Activated CD4-positive, alpha-beta T cell treated with anti-CD3 and anti-CD28 coated beads, Interleukin-2, amount 50 U/mL, for 4 hours (primary cell): Measurements from ENCODE around the gene ASPN.

Source experiments
- DNase-seq, 2 experiments: peaks; one replicate each; pipeline ENCODE4 v3.0.0-alpha.2; 2020

The ASPN gene

DNA sequence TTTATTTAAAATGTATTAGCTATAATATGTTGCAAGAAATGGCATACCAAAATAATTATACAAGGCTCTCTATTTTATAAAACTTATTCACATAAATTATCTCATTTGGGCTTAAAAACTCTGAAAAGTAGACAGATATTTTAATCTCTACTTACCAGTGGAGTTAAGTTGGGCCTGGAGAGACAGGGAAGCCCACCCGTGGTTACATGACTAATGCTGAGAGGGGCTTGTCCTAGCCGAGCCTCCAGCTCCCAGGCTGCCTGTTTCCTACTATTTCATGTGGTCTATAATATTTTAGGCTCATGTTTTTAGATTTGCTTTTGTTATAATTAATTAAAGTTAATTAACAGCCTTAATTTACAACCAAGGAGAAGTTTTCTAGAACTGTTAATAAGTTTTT, 20.9 kb upstream of the ASPN start:
- no peak for DNase-seq

DNA sequence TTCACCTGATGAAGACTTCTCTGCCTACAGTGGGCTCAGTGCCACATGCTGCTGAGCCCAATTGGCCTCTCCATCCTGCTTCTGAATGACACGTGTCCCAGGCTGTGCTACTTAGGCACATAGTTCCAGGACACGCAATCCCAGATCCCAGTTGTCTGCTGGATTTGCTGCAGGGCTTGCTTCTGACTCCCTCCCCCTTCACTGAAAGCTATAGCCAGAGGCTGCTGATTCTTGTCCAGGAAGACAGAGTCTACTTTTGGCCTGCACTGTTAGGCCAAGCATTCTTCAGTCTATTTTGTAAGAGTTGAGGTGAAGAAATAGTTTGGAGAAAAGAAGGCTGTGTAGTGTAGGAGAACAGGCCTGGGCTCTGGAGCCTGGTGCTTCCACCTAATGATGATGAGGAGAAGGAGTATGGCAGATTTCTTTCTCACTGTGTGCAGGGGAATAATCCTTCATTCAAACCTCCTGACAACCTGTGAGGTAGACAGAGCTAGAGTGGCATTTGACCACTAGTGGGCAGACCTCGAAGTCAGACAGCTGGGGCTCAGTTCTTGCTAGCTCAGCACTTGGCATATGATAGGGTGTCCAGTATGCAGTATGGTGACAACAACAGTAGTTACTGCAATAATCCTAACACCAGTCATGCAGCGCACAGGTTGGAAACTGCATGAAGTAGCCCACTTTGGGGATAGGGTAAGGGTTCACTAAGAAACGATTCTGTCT, 19.5 kb upstream of the ASPN start:
- DNase-seq = no peak

GRCh38 chr9:92500725-92501124, 18.4 kb upstream of the ASPN start:
- DNase-seq = no peak

GRCh38 chr9:92499701-92500100, 17.4 kb upstream of the ASPN start:
- DNase-seq = no peak

DNA sequence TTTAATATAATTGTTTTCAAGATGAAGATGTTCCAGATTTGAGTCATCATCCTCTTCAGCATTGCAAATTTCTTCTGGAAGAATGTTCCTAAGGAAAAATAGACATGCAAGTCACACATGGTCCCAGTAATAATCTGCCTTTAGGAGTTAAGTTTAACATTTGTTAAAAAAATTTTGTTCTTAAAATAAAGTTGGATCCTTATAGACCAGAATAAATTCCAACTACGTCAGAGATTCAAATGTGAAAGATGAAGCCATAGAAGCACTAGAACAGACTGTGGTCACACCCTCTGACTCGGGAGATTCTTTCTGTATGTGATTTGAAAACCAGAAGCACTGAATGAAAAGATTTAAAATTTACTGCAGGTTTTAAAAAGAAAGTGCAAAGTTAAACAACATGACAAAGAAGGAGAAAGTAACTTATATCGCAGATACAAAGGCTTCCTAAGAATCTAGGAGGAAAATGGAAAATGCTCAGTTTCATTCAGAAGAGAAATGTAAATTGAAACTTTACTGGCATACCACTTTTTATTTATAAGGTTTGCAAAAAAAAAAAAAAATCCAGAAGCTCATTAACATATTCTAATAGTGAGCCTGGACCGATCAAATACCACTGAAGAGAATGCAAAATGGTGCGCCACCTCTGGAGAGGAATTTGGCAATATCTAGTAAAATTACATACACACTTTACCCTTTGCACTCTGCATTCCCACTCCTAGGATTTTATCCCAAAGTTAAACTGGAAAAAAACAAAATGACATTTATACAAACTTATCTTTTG, 14.3 kb upstream of the ASPN start:
- no peak for DNase-seq

DNA sequence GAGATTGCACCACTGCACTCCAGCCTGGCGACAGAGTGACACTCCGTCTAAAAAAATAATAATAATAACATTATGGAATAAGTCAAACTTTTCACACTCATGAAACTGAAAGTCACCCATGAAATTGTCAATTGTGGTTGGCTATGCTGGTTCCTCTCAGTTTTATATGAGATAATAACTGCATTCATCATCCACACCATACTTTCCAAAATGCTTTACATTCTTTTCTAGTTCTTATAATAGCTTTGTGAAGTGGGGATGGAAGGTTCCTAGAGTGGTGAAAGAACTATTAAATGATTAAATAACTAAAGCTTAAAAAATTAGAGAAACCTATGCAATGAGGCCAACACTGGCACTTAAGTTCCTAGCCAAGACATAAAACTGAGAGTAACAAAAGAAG, 12.6 kb upstream of the ASPN start:
- no peak for DNase-seq

DNA sequence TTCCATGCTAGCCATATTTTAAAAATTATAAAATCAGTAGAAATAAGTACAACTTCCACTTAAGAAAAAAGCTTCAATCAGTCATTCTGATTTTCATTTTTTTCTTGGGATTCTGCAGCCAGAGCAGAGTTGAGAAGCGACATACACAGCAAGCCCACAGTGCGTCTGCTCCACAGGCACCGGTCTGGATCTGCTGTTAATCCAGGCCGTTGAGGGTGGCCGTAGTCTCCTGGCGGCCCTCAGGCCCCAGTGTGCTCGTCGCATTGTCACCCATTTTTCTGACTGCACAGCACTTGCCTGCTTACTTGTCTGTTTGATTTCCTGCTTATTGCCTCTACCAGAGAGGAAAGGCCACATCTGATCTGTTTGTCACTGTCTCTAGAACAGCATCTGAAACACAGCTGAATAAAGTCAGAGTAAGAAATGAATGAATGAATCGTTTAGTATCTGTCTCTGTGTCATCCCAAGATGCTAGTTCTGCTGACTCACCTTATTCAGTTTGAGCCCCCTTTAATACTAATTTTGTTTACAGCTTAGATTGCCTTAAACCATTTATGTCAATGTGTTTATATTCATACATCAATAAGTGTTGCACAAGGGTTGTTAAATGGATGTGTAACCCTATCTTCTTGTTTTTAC, 11.6 kb upstream of the ASPN start:
- DNase-seq = no peak

- no peak for DNase-seq
These were observed 10.6 kb upstream of the ASPN start for GRCh38 chr9:92492781-92493401.

GRCh38 chr9:92488681-92489550, 6.6 kb upstream of the ASPN start:
- DNase-seq = no peak

DNA sequence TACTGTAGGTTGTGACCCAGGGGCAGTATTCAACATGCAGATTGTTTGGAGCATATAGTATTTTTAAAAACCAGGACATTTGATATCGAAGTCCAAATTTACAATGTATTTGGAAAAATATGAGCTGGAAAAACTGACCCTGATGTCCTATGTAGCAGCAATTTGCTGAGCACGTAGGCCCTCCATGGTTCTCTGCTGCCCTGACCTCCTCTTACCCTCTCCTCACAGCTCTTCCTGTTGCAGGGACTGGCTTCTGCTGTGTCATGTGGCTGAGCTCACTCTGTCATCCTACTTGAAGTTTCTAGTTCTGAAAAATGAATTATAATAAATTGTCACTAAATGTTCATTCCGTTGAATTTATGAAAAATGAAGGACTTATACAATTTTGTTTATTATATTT, 4.1 kb upstream of the ASPN start:
- DNase-seq = no peak

GRCh38 chr9:92484563-92484962, 2.3 kb upstream of the ASPN start:
- no peak for DNase-seq

DNA sequence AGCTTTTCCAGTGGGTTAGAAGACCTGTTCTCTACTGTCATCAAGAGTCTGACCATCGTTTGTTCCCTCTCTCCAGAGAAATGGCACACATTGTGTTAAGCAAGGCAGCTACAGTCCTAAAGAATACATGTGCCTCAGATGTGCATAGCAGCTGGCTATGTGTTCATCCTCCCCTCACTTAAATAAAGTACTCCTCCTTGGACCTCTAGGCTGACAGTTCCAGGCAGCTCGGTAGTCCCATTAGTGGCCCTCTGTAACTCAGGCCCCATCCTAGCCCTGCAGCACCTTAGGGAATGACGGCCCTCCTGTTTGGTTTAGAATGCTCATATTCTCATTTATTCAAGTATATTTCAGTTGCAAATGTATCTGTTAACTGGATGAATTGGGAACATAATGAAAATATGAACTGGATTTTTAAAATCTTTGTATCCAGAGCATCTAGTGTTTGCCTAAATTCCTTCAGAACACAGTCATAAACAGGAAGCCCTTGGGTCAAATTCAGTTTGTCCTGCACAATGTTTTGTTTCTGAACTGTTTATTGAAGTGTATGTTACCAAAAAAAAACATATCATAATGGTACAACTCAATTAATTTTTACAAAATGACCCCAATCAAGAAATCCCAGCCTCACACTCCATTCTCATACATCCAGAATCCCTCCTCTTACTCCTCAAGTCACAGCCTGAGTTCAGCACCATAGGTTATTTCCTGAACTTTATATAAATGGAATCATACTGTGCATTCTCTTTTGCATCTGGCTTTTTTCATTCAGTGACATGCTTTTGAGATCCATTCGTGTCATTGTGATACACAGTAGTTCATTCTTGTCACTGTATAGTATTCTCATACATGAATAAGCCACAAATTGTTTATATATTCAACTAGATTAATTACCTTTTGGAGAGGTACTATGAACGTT, 1.6 kb upstream of the ASPN start:
- no peak for DNase-seq

- DNase-seq = no peak
These were observed 499 bp upstream of the ASPN start for GRCh38 chr9:92482805-92483204.

DNA sequence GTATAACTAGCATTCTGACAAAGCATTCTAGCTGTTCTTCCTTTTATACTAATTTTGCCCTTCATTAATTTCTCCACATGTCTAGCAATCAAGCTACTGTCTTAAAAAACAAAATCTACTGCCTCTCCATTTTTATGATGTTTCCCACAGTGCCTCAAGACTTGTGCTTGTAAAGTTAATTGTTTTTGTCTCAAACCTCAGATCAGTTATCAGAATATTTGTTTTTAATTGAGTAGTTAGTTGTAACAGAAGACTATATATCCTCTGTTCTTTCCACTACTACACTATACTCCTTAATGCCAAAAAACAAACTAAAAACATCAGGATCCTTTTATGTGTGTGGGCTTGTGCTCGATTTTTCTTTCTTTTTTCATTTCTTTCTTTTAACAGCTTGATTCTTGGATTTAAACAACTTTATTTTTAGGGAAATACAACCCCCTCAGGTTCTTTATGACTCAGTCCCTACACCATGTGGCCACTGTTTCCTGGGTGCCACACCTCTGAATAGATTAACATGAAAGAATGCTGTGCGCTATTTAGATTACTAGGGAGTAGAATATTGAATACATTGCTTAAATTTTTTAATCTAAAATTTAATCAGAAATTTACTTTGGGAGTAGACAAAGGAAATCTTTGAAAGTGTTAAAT, 1.2 kb downstream of the ASPN start:
- no peak for DNase-seq

DNA sequence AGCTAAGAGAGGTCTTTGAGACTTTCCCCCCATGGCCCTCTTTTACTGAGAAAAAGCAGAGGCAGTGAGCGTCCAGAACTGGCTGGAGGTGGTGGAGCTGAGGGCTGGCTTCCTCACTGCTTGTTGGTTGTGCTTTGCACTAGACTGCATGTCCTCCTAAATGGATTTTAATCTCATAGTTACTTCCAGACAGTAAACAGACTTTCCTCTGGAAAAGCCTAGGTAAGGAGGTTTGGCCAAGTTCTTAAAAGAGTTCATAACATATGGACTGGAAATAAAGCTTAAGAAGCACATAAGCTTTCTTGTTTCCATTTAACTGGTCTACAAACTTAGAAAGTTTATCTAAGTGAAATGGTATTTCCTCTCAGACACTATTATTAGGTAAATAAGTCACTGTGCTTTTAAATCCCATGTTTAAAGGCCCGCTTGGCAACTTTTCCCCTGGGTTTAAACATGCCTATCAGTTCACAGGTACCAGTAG, 2.0 kb downstream of the ASPN start:
- DNase-seq = no peak

DNA sequence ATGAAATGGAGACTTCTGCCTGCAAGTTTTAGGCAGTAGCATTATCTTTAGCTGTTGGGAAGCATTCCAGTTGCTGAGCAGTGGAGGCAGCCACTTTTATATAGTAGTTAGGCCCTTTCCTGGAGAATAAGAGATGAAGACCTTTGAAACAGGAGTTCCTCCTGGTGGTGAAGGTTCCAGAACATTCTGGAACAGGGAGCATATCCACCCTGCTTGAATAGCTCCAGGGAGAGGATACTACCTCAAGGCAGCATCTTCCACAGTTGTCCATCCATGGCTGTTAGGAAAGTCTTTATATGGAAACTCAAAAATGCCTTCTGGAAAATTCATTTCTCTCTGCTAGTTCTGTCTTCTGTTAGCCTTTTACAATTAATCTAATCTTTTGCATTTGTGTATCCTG, 3.0 kb downstream of the ASPN start:
- no peak for DNase-seq

DNA sequence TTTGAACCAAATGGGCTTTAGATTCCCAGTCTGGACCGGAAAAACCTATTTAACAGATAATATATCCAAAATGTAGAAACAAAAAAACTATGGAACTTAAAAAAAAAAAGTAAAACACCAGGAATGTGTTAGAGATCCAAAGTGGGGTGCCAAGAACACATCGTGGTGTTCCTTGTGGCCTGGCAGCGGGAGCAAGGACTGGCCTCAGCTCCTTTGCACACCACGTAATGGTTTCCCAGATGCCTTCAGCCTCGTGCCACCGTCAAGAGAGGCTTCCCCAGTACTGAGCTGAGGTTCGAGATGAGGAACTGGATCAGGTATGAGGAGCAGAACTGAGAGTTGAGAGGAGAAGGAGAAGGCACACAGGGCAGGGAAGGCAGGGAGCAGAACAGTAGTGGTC, 3.5 kb downstream of the ASPN start:
- DNase-seq = no peak

- DNase-seq = no peak
These were observed 5.3 kb downstream of the ASPN start for GRCh38 chr9:92476962-92477361.

DNA sequence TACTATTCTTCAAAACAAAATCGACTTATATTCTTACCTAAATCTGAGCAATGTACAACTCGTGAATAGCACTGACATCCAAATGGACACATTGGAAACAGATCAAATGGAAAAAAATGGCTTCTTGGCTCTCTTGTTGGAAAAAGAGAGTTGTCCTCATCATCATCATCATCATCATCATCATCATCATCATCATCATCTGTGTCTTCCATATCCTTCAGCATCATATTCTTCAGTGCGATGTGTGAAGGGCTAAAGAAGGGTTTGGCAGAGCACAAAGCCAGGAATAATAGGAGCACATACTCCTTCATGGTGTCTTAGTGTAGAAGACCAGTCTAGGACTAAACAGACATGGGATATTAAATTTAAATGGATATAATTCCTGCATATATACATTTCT, 7.7 kb downstream of the ASPN start:
- no peak for DNase-seq

GRCh38 chr9:92468206-92468605, 14.1 kb downstream of the ASPN start:
- DNase-seq = no peak

GRCh38 chr9:92467511-92467910, 14.8 kb downstream of the ASPN start:
- no peak for DNase-seq
